A204.1 (cell line): Measurements from ENCODE around the gene ASPSCR1.

Source experiments
- FAIRE-seq: peaks from 2 replicates; lab custom pipeline; 2012; peaks lifted over from hg19 to GRCh38; lab: Jason Lieb, UNC

Gene ASPSCR1

GRCh38 chr17:81983011-81983638 is 5.7 kb downstream of the ASPSCR1 start:
- FAIRE-seq = no peak

GRCh38 chr17:81983639-81984373 is 6.4 kb downstream of the ASPSCR1 start:
- no peak for FAIRE-seq

GRCh38 chr17:81984773-81985410 is 7.5 kb downstream of the ASPSCR1 start:
- FAIRE-seq = no peak

- no peak for FAIRE-seq
Measured at GRCh38 chr17:81986606-81987005, 9.2 kb downstream of the ASPSCR1 start.

- FAIRE-seq = no peak
Measured at GRCh38 chr17:81987161-81987770, 9.8 kb downstream of the ASPSCR1 start.

- no peak for FAIRE-seq
Measured at GRCh38 chr17:81990836-81991683, 13.6 kb downstream of the ASPSCR1 start.

- no peak for FAIRE-seq
Measured at GRCh38 chr17:81991684-81992305, 14.4 kb downstream of the ASPSCR1 start.

- no peak for FAIRE-seq
Measured at GRCh38 chr17:81992306-81993102, 15.1 kb downstream of the ASPSCR1 start.

- FAIRE-seq = no peak
Measured at GRCh38 chr17:81993729-81994592, 16.5 kb downstream of the ASPSCR1 start.

GRCh38 chr17:81994593-81995462 is 17.4 kb downstream of the ASPSCR1 start:
- no peak for FAIRE-seq

GRCh38 chr17:81995463-81996231 is 18.2 kb downstream of the ASPSCR1 start:
- no peak for FAIRE-seq

GRCh38 chr17:81996232-81996756 is 18.9 kb downstream of the ASPSCR1 start:
- no peak for FAIRE-seq

- no peak for FAIRE-seq
Measured at GRCh38 chr17:81996757-81997441, 19.5 kb downstream of the ASPSCR1 start.

GRCh38 chr17:81998212-81998611 is 20.8 kb downstream of the ASPSCR1 start:
- no peak for FAIRE-seq

- no peak for FAIRE-seq
Measured at GRCh38 chr17:81998691-81999438, 21.4 kb downstream of the ASPSCR1 start.

- FAIRE-seq = no peak
Measured at GRCh38 chr17:81999587-81999975, 22.2 kb downstream of the ASPSCR1 start.
